Tibial nerve (tissue), 4 donors: Measurements from ENCODE around the gene RPL38. TPM values are rescaled to one million over a fixed set of nuclear protein-coding genes. Genes with fewer than 3 reads are reported as not detected.
"Not testable (repeated sequence)": the region's sequence is repeated elsewhere in the genome, so short reads cannot be mapped to it uniquely, and the experiment has no call there.

Source experiments
- DNase-seq, 2 donors: peaks; one replicate each; pipeline ENCODE4 v3.0.0-alpha.2; 2019; ENCODE audit warnings: low spot score in 2 of 2
- H3K27ac ChIP-seq, 4 donors: fragments of 200-600 bp; sonication (generic) in 3 of 4; one replicate each; pipeline ENCODE4 v1.5.1; 2017 to 2019; ENCODE audit warnings: mild to moderate bottlenecking in 1 of 4
- H3K27me3 ChIP-seq, 2 donors: fragments of 200-600 bp; sonication (generic) in 1 of 2; one replicate each; pipeline versions ENCODE4 v1.5.1 to v1.6.0; 2017 to 2019
- H3K36me3 ChIP-seq, 3 donors: fragments of 200-600 bp; sonication (generic); one replicate each; pipeline ENCODE4 v1.5.1; 2018 to 2019
- H3K4me1 ChIP-seq, 4 donors: fragments of 200-600 bp; sonication (generic) in 3 of 4; one replicate each; pipeline ENCODE4 v1.5.1; 2017 to 2019
- H3K4me3 ChIP-seq, 4 donors: fragments of 200-600 bp; sonication (generic) in 3 of 4; one replicate each; pipeline ENCODE4 v1.5.1; 2017 to 2019; ENCODE audit warnings: mild to moderate bottlenecking in 1 of 4, moderate library complexity in 1 of 4
- H3K9me3 ChIP-seq, 4 donors: fragments of 200-600 bp; sonication (generic) in 3 of 4; one replicate each; pipeline ENCODE4 v1.5.1; 2017 to 2019
- EP300 ChIP-seq, 2 donors: sonication (generic); formaldehyde crosslinking; IDR thresholded peaks; one replicate each; pipeline ENCODE4 v1.6.1; 2017; ENCODE audit warnings: antibody characterized with exemption in 2 of 2, mild to moderate bottlenecking in 1 of 2
- POLR2A ChIP-seq, 2 donors: fragments of 450-650 bp; IDR thresholded peaks; one replicate each; pipeline ENCODE4 v1.6.1; 2017; ENCODE audit warnings: antibody characterized with exemption in 2 of 2, mild to moderate bottlenecking in 2 of 2, moderate library complexity in 2 of 2
- WGBS, 2 donors: methylation state at CpG; one replicate each; pipeline ENCODE4 v1.1.5; 2018; 5-methylcytosine and 5-hydroxymethylcytosine counted together
- total RNA-seq, 4 donors: library from RNA; depleted of rRNA; stranded (reverse); fragments of >200 nt; gene quantifications; one replicate each; pipeline ENCODE4 v1.1.0, GENCODE V29; 2016
- TF ChIP-seq, protein P1 (sequence below), 5 experiments: fragments of 200-600 bp in 3 of 5; fragments of 450-650 bp in 2 of 5; sonication (generic) in 3 of 5; IDR thresholded peaks; one replicate each; pipeline ENCODE4 v1.5.1; 2016 to 2019; ENCODE audit warnings: antibody characterized with exemption in 5 of 5, mild to moderate bottlenecking in 3 of 5, moderate library complexity in 2 of 5

The RPL38 gene
- total RNA-seq, 4 donors from 2014 or later = 284 to 366 (median 363) TPM

DNA sequence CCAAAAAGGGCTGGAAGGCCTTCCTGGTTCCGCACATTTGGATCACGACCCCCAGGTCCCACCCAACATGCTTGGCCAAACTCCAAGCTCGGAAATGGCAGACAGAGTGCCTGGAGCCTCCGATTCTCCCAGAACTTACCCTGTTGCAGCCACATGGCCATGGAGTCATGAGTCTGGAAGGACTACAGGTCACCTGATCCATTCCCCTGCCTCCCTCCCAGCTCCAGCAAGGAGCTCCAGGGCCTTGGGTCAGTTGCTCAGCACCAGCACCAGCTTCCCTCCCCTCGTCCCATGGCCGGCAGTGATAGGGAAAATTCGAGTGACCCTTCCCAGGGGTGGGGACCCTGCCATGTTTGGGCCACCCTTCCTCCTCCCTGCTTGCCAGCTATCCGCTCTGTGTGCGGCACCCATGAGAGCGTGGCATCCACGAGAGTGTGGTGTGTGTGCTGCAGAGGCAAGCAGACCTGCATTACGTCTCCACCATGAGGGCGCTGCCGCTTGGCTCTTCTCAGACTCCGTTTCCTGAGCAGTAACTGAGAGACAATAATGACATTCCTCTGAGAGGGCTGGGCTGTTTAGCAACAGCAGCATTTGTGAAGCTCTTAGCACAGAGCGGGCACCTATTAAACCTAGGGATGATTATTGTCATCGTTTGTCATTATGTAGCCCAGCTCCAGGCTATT is 21.3 kb upstream of the RPL38 start:
- WGBS, 2 donors = 70 to 74% methylated on average over 17 of the region's 17 CpGs
- TF ChIP-seq POLR2A (IDR thresholded peaks at IDR 0.05) (no peak), EP300 (IDR thresholded peaks at IDR 0.05) (no peak)
- TF ChIP-seq, protein P1, sequence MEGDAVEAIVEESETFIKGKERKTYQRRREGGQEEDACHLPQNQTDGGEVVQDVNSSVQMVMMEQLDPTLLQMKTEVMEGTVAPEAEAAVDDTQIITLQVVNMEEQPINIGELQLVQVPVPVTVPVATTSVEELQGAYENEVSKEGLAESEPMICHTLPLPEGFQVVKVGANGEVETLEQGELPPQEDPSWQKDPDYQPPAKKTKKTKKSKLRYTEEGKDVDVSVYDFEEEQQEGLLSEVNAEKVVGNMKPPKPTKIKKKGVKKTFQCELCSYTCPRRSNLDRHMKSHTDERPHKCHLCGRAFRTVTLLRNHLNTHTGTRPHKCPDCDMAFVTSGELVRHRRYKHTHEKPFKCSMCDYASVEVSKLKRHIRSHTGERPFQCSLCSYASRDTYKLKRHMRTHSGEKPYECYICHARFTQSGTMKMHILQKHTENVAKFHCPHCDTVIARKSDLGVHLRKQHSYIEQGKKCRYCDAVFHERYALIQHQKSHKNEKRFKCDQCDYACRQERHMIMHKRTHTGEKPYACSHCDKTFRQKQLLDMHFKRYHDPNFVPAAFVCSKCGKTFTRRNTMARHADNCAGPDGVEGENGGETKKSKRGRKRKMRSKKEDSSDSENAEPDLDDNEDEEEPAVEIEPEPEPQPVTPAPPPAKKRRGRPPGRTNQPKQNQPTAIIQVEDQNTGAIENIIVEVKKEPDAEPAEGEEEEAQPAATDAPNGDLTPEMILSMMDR (IDR thresholded peaks at IDR 0.05) = no peak
- no peak for DNase-seq

DNA sequence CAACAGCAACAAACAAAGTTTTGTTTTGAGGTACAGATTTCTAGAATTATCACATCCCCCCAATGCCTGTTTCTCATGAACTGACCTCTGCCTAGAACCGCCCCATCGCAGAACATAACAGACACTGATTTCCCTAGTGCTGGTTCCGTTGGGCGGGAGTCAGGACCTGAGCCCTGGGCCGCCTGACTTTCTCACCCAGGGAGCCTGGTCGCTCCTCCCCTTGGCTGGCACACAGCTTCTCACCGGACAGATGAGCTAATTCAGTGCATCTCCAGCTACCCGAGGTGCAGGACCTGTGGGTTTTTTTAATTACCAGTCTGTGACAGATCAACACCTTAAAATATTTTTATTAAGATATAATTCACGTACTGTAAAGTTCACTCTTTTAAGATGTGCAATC is 20.1 kb upstream of the RPL38 start:
- no peaks in the 10 kb centered on the region for H3K36me3 ChIP-seq
- no peaks in the 10 kb centered on the region for H3K9me3 ChIP-seq
- no peak for DNase-seq
- H3K4me1 ChIP-seq = no peaks in the 10 kb centered on the region
- H3K27me3 ChIP-seq = peaks cover 0 to 39% of the 10 kb centered on the region in 2 donors
- H3K27ac ChIP-seq = no peak overlapping the region
- TF ChIP-seq, protein P1 (IDR thresholded peaks at IDR 0.05) = no peak
- no peak for TF ChIP-seq EP300 (IDR thresholded peaks at IDR 0.05)
- TF ChIP-seq POLR2A (IDR thresholded peaks at IDR 0.05) = no peak
- no peak overlapping the region for H3K4me3 ChIP-seq
- WGBS, 2 donors = 74 to 80% methylated on average over 9 of the region's 9 CpGs

More for the DNA sequence above, 21.3 kb upstream of the RPL38 start:
- Histone ChIP-seq H3K4me1 (no peaks in the 10 kb centered on the region), H3K36me3 (no peaks in the 10 kb centered on the region), H3K4me3 (no peak overlapping the region), H3K27me3 (peaks cover 0 to 41% of the 10 kb centered on the region in 2 donors), H3K9me3 (no peaks in the 10 kb centered on the region), H3K27ac (no peak overlapping the region)

DNA sequence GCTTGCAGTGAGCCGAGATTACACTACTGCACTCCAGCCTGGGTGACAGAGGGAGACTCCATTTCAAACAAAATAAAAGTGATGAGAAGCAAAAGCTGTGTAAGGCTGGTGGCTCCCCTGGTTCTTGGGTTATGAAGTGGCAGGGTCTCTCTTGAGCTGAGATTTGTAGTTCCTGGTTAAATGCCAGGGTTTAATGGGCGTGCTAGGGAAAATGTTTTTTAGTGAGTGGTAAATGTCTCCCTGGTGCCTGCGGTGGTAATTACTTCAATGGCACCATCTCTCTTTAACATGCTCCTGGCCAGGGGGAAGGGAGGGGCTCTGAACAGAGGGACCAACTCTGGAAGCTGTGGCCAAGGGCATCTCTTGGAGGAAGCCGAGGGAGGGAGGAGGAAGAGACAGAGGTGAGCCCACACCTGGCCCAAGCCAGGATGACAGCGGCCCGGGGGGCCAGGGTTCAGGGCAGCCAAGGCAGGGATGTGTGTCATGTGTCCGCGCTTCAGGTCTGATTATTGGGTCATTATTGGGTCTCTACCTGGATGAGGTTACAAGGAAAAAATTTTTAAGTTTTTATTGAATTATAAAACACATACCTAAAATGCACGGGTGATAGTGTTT is 17.8 kb upstream of the RPL38 start:
- H3K4me1 ChIP-seq = no peaks in the 10 kb centered on the region
- WGBS, 2 donors = 62 to 65% methylated on average over 9 of the region's 9 CpGs
- no peaks in the 10 kb centered on the region for H3K9me3 ChIP-seq
- no peak overlapping the region for H3K4me3 ChIP-seq
- H3K27ac ChIP-seq = no peak overlapping the region
- no peaks in the 10 kb centered on the region for H3K36me3 ChIP-seq
- TF ChIP-seq EP300 (IDR thresholded peaks at IDR 0.05) (no peak), POLR2A (IDR thresholded peaks at IDR 0.05) (no peak)
- TF ChIP-seq, protein P1 (IDR thresholded peaks at IDR 0.05) = no peak
- peaks cover 0 to 33% of the 10 kb centered on the region in 2 donors for H3K27me3 ChIP-seq
- no peak for DNase-seq

DNA sequence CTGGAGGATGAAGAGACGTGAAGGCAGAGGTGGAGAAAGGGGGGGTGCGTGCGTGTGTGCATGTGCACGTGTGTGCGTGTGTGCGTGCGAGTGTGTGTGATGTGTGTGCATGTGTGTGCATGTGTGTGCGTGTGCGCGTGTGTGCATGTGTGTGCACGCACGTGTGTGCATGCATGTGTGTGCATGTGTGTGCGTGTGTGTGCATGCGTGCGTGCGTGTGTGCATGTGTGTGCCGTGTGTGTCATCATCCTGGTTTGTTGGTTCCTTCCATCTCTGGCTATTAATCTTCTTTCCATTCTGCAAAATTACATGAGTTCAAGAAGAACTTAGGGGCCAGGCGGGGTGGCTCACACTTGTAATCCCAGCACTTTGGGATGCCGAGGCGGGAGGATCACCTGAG is 17.0 kb upstream of the RPL38 start:
- TF ChIP-seq, protein P1 (IDR thresholded peaks at IDR 0.05) = no peak
- no peak for TF ChIP-seq EP300 (IDR thresholded peaks at IDR 0.05)
- no peak for TF ChIP-seq POLR2A (IDR thresholded peaks at IDR 0.05)
- H3K36me3 ChIP-seq = no peaks in the 10 kb centered on the region
- WGBS, 2 donors = 76 to 90% methylated on average over 20 of the region's 20 CpGs
- no peak for DNase-seq
- no peak overlapping the region for H3K4me3 ChIP-seq
- H3K9me3 ChIP-seq = no peaks in the 10 kb centered on the region
- no peak overlapping the region for H3K27ac ChIP-seq
- H3K27me3 ChIP-seq = peaks cover 0 to 25% of the 10 kb centered on the region in 2 donors
- H3K4me1 ChIP-seq = no peaks in the 10 kb centered on the region

DNA sequence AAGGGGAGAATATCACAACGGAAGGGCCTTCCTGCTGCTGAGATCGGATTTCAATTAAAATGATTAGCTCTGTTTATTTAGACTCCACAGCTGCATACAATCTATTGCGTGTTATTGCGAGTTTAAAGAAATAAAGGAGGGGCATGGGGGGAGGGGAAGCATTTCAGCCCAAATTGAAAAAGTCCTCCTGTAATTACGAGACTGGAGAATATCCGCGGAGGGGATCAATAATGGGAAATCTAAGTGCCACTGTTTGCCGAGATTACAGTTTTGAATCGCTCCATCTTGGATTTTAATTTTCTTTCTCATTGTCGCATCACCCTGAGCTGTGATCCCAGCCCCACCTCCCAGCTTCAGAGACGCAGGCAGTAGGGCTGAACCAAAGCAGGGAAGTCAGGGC is 15.7 kb upstream of the RPL38 start:
- peaks cover 0 to 13% of the 10 kb centered on the region in 2 donors for H3K27me3 ChIP-seq

DNA sequence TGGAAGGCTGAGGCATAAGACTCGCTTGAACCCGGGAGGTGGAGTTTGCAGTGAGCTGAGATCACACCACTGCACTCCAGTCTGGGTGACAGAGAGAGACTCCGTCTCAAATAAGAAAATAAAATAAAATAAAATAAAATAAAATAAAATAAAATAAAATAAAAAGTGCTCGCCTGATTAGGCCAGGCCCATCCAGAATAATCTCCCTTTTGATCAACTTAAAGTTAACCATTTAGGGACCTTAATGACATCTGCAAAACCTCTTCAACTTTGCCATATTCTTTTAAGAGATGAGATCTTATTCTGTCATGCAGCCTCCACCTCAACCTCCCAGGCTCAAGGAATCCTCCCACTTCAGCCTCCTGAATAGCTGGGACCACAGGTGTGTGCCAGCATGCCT is 14.8 kb upstream of the RPL38 start:
- not testable (repeated sequence) for DNase-seq, H3K9me3 ChIP-seq, H3K4me3 ChIP-seq, H3K36me3 ChIP-seq, H3K4me1 ChIP-seq, H3K27ac ChIP-seq
- WGBS, 2 donors = 81 to 88% methylated on average over 4 of the region's 4 CpGs
- peaks cover 0 to 11% of the 10 kb centered on the region in 2 donors for H3K27me3 ChIP-seq

More for the DNA sequence above, 15.7 kb upstream of the RPL38 start:
- no peak for DNase-seq
- H3K4me1 ChIP-seq = no peaks in the 10 kb centered on the region
- no peak overlapping the region for H3K27ac ChIP-seq
- H3K9me3 ChIP-seq = no peaks in the 10 kb centered on the region
- TF ChIP-seq POLR2A (IDR thresholded peaks at IDR 0.05) (no peak), EP300 (IDR thresholded peaks at IDR 0.05) (no peak)
- TF ChIP-seq, protein P1 (IDR thresholded peaks at IDR 0.05) = no peak
- WGBS, 2 donors = 45 to 50% methylated on average over 11 of the region's 11 CpGs
- no peak overlapping the region for H3K4me3 ChIP-seq
- H3K36me3 ChIP-seq = no peaks in the 10 kb centered on the region
